K562 treated with DMSO at 1 percent for 12 hours (cell line): Measurements from ENCODE around the gene FHL5. TPM values are rescaled to one million over a fixed set of nuclear protein-coding genes. Genes with fewer than 3 reads are reported as not detected.

ENCODE experiments used
- total RNA-seq: library from RNA; unstranded; fragments of 300-600 nt; gene quantifications from 2 replicates; pipeline ENCODE4 v1.2.3, GENCODE V29; 2022; ENCODE audit not compliant: insufficient read depth

FHL5 gene
- not detected in 2 replicates for total RNA-seq

GRCh38 chr6:96562886-96563285 lies at the start of gene FHL5:
Gene FHL5, plus strand, starts transcription at chr6:96563128. Its CDS starts 40,486 bp downstream, at chr6:96603614.

GRCh38 chr6:96521644-96522464 lies 41.1 kb upstream of the FHL5 start, which contains the start of gene UFL1:
Gene UFL1, plus strand, starts transcription at chr6:96521806. Its CDS starts 68 bp downstream, at chr6:96521874.

Other genes with a start within 250 kb of the FHL5 start
- gene UFL1, start 41.3 kb upstream of the FHL5 start, total RNA-seq = 4.9 and 22.4 TPM in 2 replicates